ENCODE data around the gene CTH.
"Not testable (repeated sequence)": the region's sequence is repeated elsewhere in the genome, so short reads cannot be mapped to it uniquely, and the experiment has no call there.

Gene CTH

GRCh38 chr1:70411360-70411844 is 334 bp downstream of the CTH start:
- no peak for DNase-seq

- DNase-seq, result no peak
Observed at GRCh38 chr1:70415882-70416281, 4.8 kb downstream of the CTH start.

- not testable (repeated sequence) for DNase-seq
Observed at GRCh38 chr1:70418973-70419734, 8.1 kb downstream of the CTH start.

GRCh38 chr1:70420320-70420719 is 9.3 kb downstream of the CTH start:
- DNase-seq, result no peak

GRCh38 chr1:70426154-70427131 is 15.4 kb downstream of the CTH start:
- no peak for DNase-seq

GRCh38 chr1:70427976-70428375 is 16.9 kb downstream of the CTH start:
- no peak for DNase-seq

- no peak for DNase-seq
Observed at GRCh38 chr1:70429219-70429618, 18.2 kb downstream of the CTH start.

- DNase-seq, result no peak
Observed at GRCh38 chr1:70429757-70430156, 18.7 kb downstream of the CTH start.

GRCh38 chr1:70431317-70431716 is 20.2 kb downstream of the CTH start:
- DNase-seq, result no peak

GRCh38 chr1:70431874-70432273 is 20.8 kb downstream of the CTH start:
- DNase-seq, result no peak

- no peak for DNase-seq
Observed at GRCh38 chr1:70434253-70434859, 23.3 kb downstream of the CTH start.

- DNase-seq, result no peak
Observed at GRCh38 chr1:70436622-70437251, 25.7 kb downstream of the CTH start.

GRCh38 chr1:70438529-70438928 is 27.5 kb downstream of the CTH start:
- no peak for DNase-seq

- DNase-seq, result no peak
Observed at GRCh38 chr1:70440642-70441391, 29.7 kb downstream of the CTH start.

- no peak for DNase-seq
Observed at GRCh38 chr1:70441392-70442035, 30.4 kb downstream of the CTH start.

- DNase-seq, result no peak
Observed at GRCh38 chr1:70442490-70442889, 31.4 kb downstream of the CTH start.

GRCh38 chr1:70443739-70444138 is 32.7 kb downstream of the CTH start:
- no peak for DNase-seq

- DNase-seq, result no peak
Observed at GRCh38 chr1:70449049-70449448, 38.0 kb downstream of the CTH start.

GRCh38 chr1:70452164-70452939 is 41.3 kb downstream of the CTH start:
- not testable (repeated sequence) for DNase-seq

- DNase-seq, result no peak
Observed at GRCh38 chr1:70455291-70455690, 44.2 kb downstream of the CTH start.

GRCh38 chr1:70458131-70458530 is 47.1 kb downstream of the CTH start:
- no peak for DNase-seq
